CD4-positive, alpha-beta T cell treated with Interleukin-1 beta for 1 hour (primary cell): ENCODE data around the gene MST1.

Experiments
- DNase-seq, 2 donors: peaks; one replicate each; pipeline ENCODE4 v3.0.0-alpha.2; 2020 to 2022

MST1 gene

GRCh38 chr3:49673715-49674496 lies 15.4 kb downstream of the MST1 start, which contains the start of gene APEH:
Gene APEH (plus strand): TSS chr3:49674351. CDS start chr3:49674402, 51 bp downstream.
- DNase-seq, result peak; percentile 97

GRCh38 chr3:49673121-49673714 lies 16.1 kb downstream of the MST1 start:
- no peak for DNase-seq

GRCh38 chr3:49671291-49672288 lies 17.7 kb downstream of the MST1 start:
- peak; percentile 67 to 78 for DNase-seq

GRCh38 chr3:49670940-49671290 lies 18.4 kb downstream of the MST1 start:
- DNase-seq, result no peak

- no peak for DNase-seq
Observed at GRCh38 chr3:49669352-49669751, 19.9 kb downstream of the MST1 start.

- DNase-seq, result no peak
Observed at GRCh38 chr3:49668861-49669260, 20.4 kb downstream of the MST1 start.

GRCh38 chr3:49668414-49668797 lies 20.9 kb downstream of the MST1 start:
- no peak for DNase-seq

GRCh38 chr3:49667701-49668413 lies 21.4 kb downstream of the MST1 start:
- no peak for DNase-seq

GRCh38 chr3:49666592-49666991 lies 22.7 kb downstream of the MST1 start:
- no peak for DNase-seq

- no peak for DNase-seq
Observed at GRCh38 chr3:49665822-49666519, 23.3 kb downstream of the MST1 start.

- DNase-seq, result no peak
Observed at GRCh38 chr3:49664300-49664699, 25.0 kb downstream of the MST1 start.

- no peak for DNase-seq
Observed at GRCh38 chr3:49663831-49664230, 25.4 kb downstream of the MST1 start.

GRCh38 chr3:49662720-49663413 lies 26.4 kb downstream of the MST1 start:
- DNase-seq, result no peak

- no peak for DNase-seq
Observed at GRCh38 chr3:49662021-49662420, 27.3 kb downstream of the MST1 start.

GRCh38 chr3:49661281-49661680 lies 28.0 kb downstream of the MST1 start:
- no peak for DNase-seq

- DNase-seq, result no peak
Observed at GRCh38 chr3:49659756-49660155, 29.5 kb downstream of the MST1 start.

- DNase-seq, result no peak
Observed at GRCh38 chr3:49658711-49659110, 30.6 kb downstream of the MST1 start.

GRCh38 chr3:49657208-49657915 lies 31.9 kb downstream of the MST1 start:
- no peak for DNase-seq

GRCh38 chr3:49656541-49657112 lies 32.6 kb downstream of the MST1 start:
- no peak for DNase-seq

- no peak for DNase-seq
Observed at GRCh38 chr3:49655731-49656285, 33.5 kb downstream of the MST1 start.
